ENCODE data around the gene SNRPA1.

GRCh38 chr15:101264911-101265641 lies 30.0 kb downstream of the SNRPA1 start:
- TF ChIP-seq POLR2A (IDR thresholded peaks at IDR 0.05; ENCODE audit: low read depth, low read length): peak; percentile 53; the same call in 1 of the 2 replicates
- no peak for TF ChIP-seq TAF1 (IDR thresholded peaks at IDR 0.05; ENCODE audit: borderline replicate concordance, low read depth, low read length)
